NCI-H748 treated with DMSO at 0.1 percent for 48 hours (cell line): ENCODE measurements around the gene RAP2B.
A peak's percentile ranks its signal among the peaks of the same experiment; 100 is the strongest.
"Not testable (repeated sequence)": the region's sequence is repeated elsewhere in the genome, so short reads cannot be mapped to it uniquely, and the experiment has no call there.

ENCODE experiments used
- DNase-seq: peaks from one replicate; lab custom pipeline; 2025; lab: John Stamatoyannopoulos, UW

The RAP2B gene

GRCh38 chr3:153161714-153162512 is at the start of gene RAP2B:
RAP2B (plus strand) TSS chr3:153162226; CDS start chr3:153162694, 468 bp downstream.
- DNase-seq, result peak; percentile 75

GRCh38 chr3:153113541-153113940 is 48.5 kb upstream of the RAP2B start:
- DNase-seq, result no peak

- not testable (repeated sequence) for DNase-seq
These were observed 47.8 kb upstream of the RAP2B start for GRCh38 chr3:153114270-153114669.

- DNase-seq, result no peak
These were observed 46.7 kb upstream of the RAP2B start for GRCh38 chr3:153115326-153115725.

GRCh38 chr3:153127788-153128187 is 34.2 kb upstream of the RAP2B start:
- DNase-seq, result no peak

GRCh38 chr3:153129426-153129825 is 32.6 kb upstream of the RAP2B start:
- no peak for DNase-seq

- DNase-seq, result no peak
These were observed 32.2 kb upstream of the RAP2B start for GRCh38 chr3:153129866-153130265.

GRCh38 chr3:153130312-153130977 is 31.6 kb upstream of the RAP2B start:
- DNase-seq, result no peak

- DNase-seq, result no peak
These were observed 24.4 kb upstream of the RAP2B start for GRCh38 chr3:153137626-153138025.

GRCh38 chr3:153138276-153139210 is 23.5 kb upstream of the RAP2B start:
- DNase-seq, result no peak

GRCh38 chr3:153142961-153143360 is 19.1 kb upstream of the RAP2B start:
- DNase-seq, result no peak

- DNase-seq, result no peak
These were observed 18.0 kb upstream of the RAP2B start for GRCh38 chr3:153144071-153144470.

GRCh38 chr3:153144779-153145178 is 17.2 kb upstream of the RAP2B start:
- no peak for DNase-seq

- no peak for DNase-seq
These were observed 16.6 kb upstream of the RAP2B start for GRCh38 chr3:153145454-153145853.

GRCh38 chr3:153146191-153147053 is 15.6 kb upstream of the RAP2B start:
- no peak for DNase-seq

- no peak for DNase-seq
These were observed 11.0 kb upstream of the RAP2B start for GRCh38 chr3:153150991-153151390.

- not testable (repeated sequence) for DNase-seq
These were observed 6.2 kb upstream of the RAP2B start for GRCh38 chr3:153155786-153156185.

- no peak for DNase-seq
These were observed 3.8 kb upstream of the RAP2B start for GRCh38 chr3:153158189-153158588.

GRCh38 chr3:153158961-153159735 is 2.9 kb upstream of the RAP2B start:
- no peak for DNase-seq

GRCh38 chr3:153159771-153160397 is 2.1 kb upstream of the RAP2B start:
- no peak for DNase-seq
